HG03064 (cell line): ENCODE results near the gene CNGB1.
"Not testable (repeated sequence)": the region's sequence is repeated elsewhere in the genome, so short reads cannot be mapped to it uniquely, and the experiment has no call there.

Source experiments
- ATAC-seq: cut with Tn5 transposase; IDR thresholded peaks from one replicate; pipeline ENCODE4 v1.9.1; 2021; ENCODE audit warnings: low read depth; ENCODE audit not compliant: unreplicated experiment

Gene CNGB1

DNA sequence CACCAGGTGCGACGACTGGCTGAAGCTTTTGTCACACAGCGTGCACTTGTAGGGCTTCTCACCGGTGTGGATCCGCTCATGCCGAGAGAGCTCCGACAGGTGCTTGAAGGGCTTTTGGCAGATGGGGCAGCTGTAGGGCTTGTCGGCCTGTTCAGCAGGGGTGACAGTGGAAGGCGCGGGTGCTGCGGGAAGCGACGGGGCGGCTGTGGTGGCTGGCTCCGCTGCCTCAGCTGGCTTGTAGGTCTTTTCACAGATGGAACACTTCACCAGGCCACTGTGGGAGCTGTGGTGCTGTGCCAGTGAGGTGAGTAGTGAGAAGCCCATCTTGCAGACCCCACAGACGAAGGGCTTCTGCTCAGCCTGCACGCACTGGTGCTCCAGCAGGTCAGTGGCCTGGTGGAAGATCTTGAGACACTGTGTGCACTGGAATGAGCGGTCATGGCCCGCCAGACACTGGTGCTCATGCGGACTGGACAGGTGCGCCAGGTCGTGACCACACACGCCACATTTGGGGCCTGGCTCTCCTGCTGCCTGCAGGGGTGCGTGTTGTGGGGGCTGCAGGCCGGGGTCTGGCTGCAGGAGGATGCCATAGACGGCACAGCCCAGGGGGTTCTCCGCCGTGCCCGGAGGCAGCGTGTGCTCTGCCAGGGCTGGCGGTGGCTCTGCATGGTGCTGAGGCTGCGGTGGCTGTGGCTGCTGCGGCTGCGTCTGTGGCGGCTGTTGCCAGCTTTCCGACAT, 26.8 kb upstream of the CNGB1 start:
- no peak for ATAC-seq

DNA sequence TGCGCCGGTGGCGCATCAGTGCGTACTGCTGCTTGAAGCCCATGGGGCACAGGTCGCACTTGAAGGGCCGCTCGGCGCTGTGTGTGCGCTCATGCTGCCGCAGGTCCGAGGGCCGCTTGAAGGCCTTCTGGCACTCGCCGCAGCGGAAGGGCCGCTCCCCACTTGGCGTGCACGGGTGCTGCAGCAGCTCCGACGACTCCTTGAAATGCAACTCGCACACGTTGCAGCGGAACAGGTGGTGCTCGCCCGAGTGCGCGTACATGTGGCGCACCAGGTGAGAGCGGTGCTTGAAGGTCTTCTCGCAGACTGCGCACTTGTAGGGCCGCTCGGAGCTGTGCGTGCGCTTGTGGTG, 26.2 kb upstream of the CNGB1 start:
- no peak for ATAC-seq

DNA sequence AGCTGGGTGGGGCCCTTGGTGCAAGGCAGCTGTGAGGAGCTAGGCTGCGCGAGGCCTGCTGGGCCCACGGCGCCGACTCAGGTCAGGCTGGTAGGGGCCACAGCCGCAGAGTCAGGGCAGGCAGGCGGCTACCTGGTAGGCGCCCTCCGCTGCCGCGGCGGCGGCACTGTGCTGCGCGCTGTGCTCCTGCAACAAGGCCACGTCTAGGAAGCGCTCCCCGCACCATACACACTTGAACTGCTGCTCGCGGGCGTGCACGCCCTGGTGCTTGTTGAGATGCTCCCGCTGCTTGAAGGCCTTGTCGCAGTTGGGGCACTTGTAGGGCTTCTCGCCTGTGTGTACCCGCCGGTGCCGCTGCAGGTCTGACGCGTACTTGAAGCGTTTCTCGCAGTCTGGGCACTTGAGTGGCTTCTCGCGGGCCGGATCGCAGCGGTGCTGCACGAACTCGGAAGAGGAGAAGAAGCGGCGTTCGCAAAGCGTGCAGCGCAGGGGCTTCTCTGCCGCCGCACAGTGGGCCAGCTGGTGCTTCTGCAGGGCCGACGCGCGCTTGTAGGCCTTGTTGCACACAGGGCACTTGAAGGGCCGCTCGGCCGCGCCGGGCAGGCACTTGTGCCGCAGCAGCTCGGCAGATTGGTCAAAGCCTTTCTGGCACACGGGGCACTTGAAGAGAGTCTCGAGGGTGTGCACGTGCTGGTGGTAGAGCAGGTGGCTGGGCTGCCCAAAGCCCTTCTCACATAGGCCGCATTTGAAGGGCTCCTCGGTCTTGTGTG, 25.7 kb upstream of the CNGB1 start:
- no peak for ATAC-seq

DNA sequence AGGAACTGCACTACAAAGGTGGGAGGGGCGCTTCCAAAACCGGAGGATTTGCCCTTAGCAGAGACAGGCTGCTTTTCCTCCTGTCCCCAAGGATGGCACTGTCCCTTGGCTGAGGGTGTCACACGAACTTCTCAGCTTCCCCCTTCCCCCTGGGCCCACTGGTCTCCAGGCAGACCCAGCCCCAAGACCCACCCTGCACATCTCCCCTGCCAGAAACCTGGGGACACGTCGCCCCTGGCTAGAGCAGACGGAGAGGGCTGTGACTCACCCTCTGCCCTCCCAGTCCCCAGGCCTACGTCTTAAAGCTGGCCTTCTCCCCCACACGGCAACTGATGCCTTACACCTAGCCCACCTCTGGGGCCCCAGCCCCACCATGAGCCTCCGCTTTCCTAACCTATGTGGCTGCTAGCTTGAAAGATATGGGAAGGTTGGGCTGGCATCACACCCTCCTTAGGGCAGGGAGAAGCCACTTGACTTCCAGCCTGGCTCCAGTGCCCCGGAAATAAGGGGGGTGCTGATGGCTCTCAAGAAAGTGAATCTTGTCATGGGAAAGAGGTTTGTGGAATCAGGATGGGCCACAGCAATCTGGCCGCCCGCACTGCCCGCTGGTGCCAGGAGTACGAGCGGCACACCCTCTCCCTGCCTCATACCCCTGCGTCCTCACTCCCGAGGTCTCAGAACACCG, 24.9 kb upstream of the CNGB1 start:
- ATAC-seq, result no peak

DNA sequence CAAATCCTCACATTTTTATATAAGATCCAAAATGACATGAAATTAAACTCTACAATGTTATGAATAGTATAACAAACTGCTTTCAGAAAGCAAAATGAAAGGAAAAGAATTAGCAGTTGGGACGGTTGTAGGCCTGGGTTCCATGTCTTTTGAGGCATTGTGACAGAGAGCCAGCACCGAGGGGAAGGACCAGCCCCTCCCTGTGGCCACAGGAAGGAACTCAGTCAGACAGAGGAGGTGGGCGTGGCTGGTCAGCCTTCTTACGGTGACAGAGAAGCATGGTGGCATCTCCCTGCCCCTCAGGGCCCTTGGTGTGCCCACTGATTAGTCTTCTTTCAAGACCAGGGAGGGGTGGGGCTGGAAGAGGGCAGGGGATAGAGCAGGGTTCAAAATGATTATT, 23.9 kb upstream of the CNGB1 start:
- no peak for ATAC-seq

DNA sequence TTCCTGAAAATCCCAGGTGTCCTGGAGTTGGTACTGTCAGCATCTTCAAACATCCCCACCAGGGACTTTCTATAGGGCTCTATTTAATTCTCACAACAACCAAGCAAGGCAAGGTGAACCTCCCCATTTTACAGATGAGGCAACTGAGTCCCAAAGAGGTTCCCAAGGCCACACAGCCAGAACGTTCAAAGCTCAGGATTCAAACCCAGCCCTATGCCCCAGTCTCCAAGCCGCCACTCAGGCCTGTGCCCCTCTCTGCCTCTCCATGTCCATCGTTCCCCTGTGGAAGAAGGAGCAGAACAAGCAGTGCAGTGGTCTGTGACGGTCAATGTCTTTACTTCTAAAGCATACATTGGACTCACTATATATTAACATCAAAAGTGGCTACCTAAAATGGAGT, 23.4 kb upstream of the CNGB1 start:
- ATAC-seq, result no peak

DNA sequence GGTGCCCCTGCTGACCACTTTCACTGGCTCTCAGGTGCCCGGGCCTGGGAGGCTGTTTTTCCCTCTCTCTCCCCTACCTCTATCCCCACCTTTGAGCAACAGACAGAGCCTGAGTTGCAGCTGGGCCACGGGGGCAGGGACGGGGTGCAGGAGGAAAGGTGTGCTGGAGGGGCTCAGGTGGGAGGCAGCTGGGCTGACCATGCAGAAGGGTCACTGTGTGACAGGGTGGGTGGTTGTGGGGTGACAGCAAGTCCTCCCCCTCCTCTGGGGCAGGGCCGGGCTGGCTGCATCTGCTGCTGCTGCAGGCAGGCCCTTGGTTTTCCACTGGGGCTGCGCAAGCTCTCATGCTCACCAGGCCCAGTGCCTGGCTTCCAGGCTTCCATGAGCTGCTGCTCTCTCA, 23.0 kb upstream of the CNGB1 start:
- no peak for ATAC-seq

DNA sequence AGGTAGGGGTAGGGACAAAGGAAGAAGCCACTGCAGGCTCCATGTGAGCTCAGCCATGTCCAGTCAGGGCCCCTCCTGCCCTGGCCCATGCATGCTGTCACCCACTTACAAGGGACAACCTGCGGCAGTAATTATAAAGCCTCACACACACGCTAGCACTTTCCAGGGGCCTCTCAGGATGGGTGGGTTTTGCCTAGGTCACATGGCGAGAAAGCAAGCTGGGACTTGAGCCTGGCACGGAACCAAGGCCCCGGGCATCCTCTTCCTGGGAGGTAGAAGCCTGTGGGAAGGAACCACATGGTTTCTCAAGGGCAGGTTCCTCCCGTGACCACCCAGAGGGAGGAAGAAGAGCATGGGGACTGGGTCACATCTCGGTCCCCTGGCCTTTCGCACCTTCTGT, 22.5 kb upstream of the CNGB1 start:
- no peak for ATAC-seq

DNA sequence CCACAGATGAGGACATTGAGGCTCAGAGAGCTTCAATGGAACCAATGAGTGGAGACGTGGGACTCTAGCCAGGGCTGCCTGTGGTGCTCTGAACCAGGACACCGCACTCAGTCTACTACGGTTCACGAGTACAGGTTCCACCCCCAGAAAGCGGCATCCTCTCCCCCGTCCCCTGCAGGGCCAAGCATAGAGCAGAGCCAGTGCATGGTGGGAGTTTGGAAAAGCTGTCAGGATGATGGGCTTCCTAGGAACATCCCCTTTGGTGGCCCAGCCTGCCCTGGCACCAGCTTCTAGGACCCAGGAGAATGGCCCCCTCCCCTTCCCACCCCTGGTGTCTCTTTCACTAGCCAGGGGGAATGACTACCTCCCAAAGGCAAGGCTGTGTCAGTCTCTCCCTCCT, 21.2 kb upstream of the CNGB1 start:
- no peak for ATAC-seq

DNA sequence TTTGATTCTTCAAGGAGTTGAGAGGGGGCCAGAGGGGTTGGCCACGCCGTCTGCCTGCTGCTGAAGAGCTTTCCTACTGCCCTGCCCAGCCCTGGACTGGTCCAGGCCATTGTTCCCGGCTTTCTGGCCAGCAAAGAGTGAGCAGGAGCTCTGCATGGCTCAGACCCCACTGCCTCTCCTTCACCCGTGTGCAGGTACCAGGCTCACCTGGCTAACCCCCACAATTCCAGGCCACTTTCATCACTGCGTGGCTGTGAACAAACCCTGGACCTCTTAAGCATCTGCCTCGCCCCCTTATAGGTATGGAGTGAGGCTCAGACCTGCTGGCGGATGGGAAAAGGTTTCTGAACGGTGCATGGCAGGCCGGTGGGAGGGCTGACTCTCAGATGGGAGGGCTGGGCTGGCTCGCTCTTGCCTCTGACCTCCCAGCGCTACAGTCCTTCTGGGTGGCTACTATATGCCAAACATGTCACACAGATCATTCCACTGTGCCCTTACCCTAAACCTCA, 20.7 kb upstream of the CNGB1 start:
- no peak for ATAC-seq

DNA sequence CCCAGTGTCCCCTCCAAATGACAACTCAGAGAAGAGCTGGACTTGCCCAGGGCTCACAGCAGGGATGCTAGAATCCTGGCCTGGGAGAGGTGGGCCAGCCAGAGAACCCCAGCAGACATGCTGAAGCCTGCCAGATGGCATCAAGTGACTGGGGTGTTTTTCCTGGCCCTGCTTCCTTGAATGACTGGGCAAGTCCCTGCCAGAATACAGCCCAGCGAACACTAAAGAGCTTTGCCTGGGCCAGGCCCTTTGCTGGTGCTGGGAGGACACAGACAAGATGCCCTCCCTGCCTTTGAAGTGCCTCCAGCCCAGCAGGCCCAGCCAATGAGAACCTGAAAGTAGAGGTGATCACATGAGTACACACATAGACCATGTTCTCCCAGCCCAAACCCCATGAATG, 18.0 kb upstream of the CNGB1 start:
- no peak for ATAC-seq

DNA sequence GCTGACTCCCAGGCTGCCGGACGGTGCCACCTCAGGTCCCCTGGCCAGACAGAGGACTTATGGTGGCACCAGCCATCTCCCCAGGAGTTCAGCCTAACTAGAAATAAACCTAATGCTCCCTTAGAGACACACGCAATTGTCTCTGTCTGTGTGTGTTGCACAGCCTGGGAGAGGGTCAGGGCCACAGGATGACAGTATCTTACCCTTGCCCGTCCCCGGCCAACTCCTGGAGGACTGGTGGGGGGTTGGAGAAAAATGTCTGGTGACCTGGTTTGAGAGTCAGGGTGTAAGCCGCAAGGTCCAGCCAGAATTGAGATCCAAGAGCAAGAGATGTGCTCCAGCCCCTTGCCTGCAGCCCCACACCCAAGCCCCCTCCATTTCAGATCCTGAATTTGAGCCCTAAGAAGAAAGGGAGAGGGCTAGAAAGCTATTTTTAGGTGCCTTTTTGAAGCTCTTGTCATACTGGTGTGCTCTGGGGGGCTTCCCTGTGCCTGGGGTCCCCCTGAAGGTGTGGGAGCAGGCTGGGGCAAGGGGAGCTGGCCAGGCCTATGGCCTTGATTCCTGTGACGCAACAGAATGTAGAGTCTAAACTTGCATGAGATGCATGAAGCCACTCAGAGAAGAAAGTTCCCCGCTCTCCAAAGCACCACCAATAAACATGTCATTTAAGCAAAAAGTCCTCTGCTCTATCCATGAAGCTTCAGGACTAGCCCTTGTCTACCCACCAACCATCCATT, 16.7 kb upstream of the CNGB1 start:
- no peak for ATAC-seq

DNA sequence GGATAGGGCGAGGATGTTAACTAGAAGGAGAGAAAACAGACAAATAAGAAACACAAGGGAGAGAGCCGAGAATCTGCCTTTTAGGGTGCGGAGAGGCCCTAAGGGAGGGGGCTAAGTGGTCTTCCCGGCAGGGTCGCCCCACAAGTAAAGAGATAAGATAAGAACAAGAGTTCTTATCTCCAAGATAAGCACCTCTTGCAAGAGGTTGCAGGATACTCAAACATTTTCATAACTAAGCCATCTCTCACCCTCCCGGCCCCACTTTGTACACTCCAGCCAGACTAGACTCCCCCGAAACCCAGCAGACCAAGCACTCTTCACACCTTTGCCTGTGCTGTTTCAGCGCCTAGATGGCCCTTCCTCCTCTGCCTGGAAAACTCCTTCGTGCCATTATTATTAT, 15.3 kb upstream of the CNGB1 start:
- no peak for ATAC-seq

DNA sequence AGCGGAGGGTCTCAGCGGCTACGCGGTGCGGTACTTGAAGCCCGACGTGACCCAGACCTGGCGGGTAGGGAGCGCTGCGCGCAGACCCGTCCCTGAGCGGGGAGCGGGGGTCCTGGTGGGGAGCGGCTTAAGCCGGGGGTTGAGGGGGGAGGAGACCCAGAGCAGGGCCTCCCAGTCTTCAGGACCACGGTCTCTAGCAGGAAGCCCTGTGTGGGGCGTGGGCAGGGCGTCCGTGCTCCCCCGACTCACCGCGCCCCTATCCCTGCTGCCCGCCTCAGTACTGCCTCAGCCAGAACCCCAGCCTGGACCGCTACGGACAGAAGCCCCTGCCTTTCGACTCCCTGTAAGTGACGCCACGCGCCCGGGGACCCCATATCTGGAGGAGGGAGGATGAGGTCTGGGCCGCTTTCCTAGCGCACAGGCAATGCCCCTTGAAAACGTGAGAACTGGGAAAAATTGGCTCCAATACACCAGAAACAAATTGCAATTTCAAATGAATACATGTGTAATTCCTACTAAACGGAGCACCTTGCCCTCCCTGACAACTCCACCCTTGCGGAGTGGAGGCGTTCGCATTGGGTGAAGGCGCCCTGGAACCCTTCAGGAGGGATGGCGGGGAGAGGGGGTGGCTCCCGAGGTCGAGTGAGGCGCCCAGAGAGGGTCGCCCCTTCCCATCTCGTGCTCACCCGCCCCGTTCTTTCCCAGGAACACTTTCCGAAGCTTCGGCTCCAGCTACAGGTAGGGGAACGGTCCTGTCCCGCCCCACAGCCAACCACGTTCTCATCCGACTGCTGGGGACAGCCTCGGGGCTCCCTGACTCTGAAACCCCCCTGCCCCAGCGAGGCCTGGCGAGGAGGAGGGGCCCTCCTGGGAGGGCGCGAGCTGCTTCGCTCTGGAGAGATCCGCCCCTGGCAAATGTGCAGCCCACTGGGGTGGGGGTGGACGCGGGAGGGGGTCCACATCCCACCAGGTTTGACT, 14.6 kb upstream of the CNGB1 start:
- no peak for ATAC-seq

DNA sequence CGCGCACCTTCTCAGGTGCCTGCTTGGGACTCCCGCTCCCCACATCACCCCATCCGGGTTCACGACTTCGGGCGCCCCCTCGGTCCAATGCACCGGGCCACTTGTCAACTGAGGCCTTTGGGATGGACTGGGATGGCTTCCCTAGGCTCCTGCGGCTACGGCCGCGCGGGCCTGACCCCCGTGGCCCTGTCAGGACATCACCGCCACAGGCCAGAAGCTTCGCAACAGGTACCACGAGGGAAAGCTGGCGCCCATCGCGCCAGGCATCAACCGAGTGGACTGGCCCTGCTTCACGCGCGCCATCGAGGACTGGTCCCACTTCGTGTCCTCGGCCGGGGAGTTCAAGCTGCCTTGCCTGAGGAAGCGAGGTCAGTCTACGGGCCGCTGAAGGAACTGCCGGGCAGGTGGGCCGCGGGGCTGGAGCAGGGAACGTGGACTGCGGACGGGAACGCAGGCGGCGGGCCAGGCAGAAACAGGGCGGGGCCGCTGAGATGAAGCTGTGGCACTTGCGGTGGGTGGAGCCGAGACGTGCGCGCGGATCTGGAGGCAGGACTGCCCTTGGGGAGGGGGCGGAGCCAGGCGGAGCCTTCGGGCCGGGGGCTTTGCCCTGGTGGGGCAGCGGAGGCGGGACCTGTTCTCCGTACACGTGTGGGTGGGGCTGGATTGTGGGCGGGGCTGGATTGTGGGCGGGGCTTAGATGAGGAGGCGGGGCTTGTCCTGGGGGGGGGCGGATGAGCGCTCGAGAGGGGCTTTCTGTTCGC, 13.7 kb upstream of the CNGB1 start:
- ATAC-seq, result no peak

DNA sequence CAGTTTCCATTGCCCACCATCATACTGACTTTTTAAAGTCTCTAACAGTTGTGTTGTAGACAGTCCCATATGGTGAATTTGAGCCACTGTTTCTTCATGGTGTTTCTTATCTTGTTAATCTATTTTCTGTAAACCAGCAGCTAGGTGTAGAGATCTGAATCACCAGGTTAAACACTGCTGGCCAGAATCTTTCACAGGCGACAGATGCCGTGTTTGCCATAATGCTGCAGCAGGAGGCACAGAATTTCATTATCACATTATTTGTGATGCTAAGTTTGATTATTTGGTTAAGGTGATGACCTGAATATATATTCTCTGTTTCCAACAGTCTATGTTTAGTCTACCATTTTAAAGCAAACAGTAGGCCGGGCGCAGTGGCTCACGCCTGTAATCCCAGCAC, 11.5 kb upstream of the CNGB1 start:
- ATAC-seq, result no peak

DNA sequence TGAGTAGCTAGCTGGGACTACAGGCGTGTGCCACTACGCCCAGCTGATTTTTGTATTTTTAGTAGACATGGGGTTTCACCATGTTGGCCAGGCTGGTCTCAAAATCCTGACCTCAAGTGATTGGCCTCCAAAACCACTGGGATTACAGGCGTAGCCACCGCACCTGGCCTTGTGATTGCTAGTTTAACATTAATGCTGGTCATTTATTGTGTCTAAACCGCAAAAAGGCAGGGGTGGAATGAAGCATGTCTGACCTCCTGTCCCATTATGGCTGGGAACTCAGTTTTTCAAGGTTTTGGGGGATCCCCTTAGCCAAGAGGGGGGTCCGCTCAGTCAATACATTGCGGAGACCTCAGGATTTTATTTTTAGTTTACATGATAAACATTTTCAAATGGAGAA, 10.7 kb upstream of the CNGB1 start:
- no peak for ATAC-seq

DNA sequence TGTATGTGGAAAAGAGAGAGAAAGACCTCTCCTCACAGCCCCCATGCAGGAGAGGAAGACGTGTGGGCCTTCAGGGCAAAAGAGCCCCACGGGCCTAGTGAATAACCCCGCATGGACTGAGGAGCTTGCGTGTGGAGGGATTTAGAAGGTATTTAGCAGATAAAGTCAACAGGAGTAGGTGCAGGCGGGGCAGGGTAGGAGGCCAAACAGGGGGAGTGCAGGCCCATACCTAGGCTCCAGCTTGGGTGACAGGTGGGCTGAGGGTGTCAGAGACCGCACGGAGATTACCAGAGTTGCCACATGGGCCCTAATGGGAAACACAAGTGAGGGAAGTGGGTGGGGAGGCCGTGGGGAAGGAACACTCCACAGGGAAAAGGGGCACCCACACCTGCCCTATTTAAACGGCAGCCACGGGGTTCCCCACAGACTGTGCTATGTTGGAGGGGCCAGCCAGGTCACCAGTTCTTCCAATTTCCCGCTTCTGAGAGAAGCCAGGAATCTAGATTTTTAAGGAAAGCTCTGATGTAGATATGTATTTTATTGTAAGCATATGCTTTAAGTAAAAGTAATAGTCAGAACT, 8.2 kb upstream of the CNGB1 start:
- no peak for ATAC-seq

DNA sequence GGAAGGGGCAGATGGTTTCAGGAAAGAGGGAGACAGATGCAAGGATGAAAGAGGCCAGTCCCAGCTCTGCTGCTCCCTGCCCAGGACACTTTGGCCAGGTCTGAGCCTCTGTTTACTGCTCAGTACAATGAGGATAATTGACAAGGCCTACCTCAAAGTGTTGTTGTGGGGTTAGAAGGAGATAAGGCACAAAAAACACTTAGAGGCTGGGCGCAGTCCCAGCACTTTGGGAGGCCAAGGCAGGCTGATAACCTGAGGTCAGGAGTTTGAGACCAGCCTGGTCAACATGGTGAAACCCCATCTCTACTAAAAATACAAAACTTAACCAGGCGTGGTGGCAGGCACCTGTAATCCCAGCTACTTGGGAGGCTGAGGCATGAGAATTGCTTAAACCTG, 7.1 kb upstream of the CNGB1 start:
- not testable (repeated sequence) for ATAC-seq
